ENCODE results near the gene PCDHA8. TPM values are rescaled to one million over a fixed set of nuclear protein-coding genes. Genes with fewer than 3 reads are reported as not detected.
A peak's percentile ranks its signal among the peaks of the same experiment; 100 is the strongest.
"Not testable (repeated sequence)": the region's sequence is repeated elsewhere in the genome, so short reads cannot be mapped to it uniquely, and the experiment has no call there.

The PCDHA8 gene
- total and polyA plus RNA-seq, 4 experiments from 2014 or later = not detected

- H3K9me3 ChIP-seq (ENCODE audit: control insufficient read depth in 1 of 2, low read length in 2 of 2); H3K4me1 ChIP-seq (ENCODE audit: insufficient read depth, low read length); intact Hi-C loops (cut with micrococcal nuclease); H3K36me3 Mint-ChIP-seq; H3K36me3 ChIP-seq (ENCODE audit: insufficient read depth, low read length); H3K4me3 Mint-ChIP-seq; H3K4me3 ChIP-seq (ENCODE audit: low read length in 2 of 2); CTCF ChIA-PET (ENCODE audit: partially characterized antibody); H3K27me3 ChIP-seq (ENCODE audit: insufficient read depth, low read length); POLR2A ChIA-PET (ENCODE audit: partially characterized antibody); DNase-seq; H3K4me1 Mint-ChIP-seq; H3K27ac Mint-ChIP-seq; H3K27ac ChIP-seq (ENCODE audit: low read depth, low read length): not testable (repeated sequence)
- Mint-ChIP-seq H3K9me3 (peaks cover 5 to 34% (median 8%) of the 10 kb centered on the region in 8 donors), H3K27me3 (peaks cover 13 to 17% of the 10 kb centered on the region in 2 donors)
Measured at GRCh38 chr5:140849831-140850634, 9.0 kb downstream of the PCDHA8 start.

- ChIA-PET POLR2A (ENCODE audit: partially characterized antibody) (no interaction called here), CTCF (ENCODE audit: partially characterized antibody) (no interaction called here)
- H3K9me3 Mint-ChIP-seq = peaks cover 6 to 31% (median 13%) of the 10 kb centered on the region in 8 donors
- H3K4me1 ChIP-seq (ENCODE audit: insufficient read depth, low read length) = no peaks in the 10 kb centered on the region
- H3K27ac Mint-ChIP-seq = no peak within 1 kb of the TSS
- H3K9me3 ChIP-seq (ENCODE audit: control insufficient read depth in 1 of 2, low read length in 2 of 2) = no peaks in the 10 kb centered on the region
- H3K36me3 Mint-ChIP-seq = no peaks in the 10 kb centered on the region
- H3K27me3 ChIP-seq (ENCODE audit: insufficient read depth, low read length) = no peaks in the 10 kb centered on the region
- H3K4me3 ChIP-seq (ENCODE audit: low read length in 2 of 2) = no peak within 1 kb of the TSS
- H3K27ac ChIP-seq (ENCODE audit: low read depth, low read length) = no peak within 1 kb of the TSS
- no peaks in the 10 kb centered on the region for H3K4me1 Mint-ChIP-seq
- no peak within 1 kb of the TSS for H3K4me3 Mint-ChIP-seq
- intact Hi-C loops (cut with micrococcal nuclease) = no loop called here
- H3K36me3 ChIP-seq (ENCODE audit: insufficient read depth, low read length) = no peaks in the 10 kb centered on the region
- peaks cover 4 to 8% of the 10 kb centered on the region in 2 donors for H3K27me3 Mint-ChIP-seq
- no peak for DNase-seq
Measured at GRCh38 chr5:140855772-140856674, 15.0 kb downstream of the PCDHA8 start, which contains the start of gene PCDHA10. Gene PCDHA10, plus strand, starts transcription at chr5:140855897. Its CDS starts 152 bp downstream, at chr5:140856049.

GRCh38 chr5:140857177-140857986, 16.4 kb downstream of the PCDHA8 start:
- Mint-ChIP-seq H3K27ac (peak overlapping the region in 1 of 7 donors; percentile 17), H3K9me3 (peaks cover 7 to 40% (median 21%) of the 10 kb centered on the region in 8 donors), H3K36me3 (no peaks in the 10 kb centered on the region), H3K4me3 (no peak overlapping the region), H3K4me1 (no peaks in the 10 kb centered on the region), H3K27me3 (peaks cover 6 to 13% of the 10 kb centered on the region in 2 donors)
- Histone ChIP-seq H3K9me3 (ENCODE audit: control insufficient read depth in 1 of 2, low read length in 2 of 2) (no peaks in the 10 kb centered on the region), H3K36me3 (ENCODE audit: insufficient read depth, low read length) (no peaks in the 10 kb centered on the region), H3K27me3 (ENCODE audit: insufficient read depth, low read length) (no peaks in the 10 kb centered on the region), H3K4me1 (ENCODE audit: insufficient read depth, low read length) (no peaks in the 10 kb centered on the region), H3K27ac (ENCODE audit: low read depth, low read length) (no peak overlapping the region), H3K4me3 (ENCODE audit: low read length in 2 of 2) (no peak overlapping the region)
- intact Hi-C loops (cut with micrococcal nuclease) = no loop called here
- DNase-seq = no peak
- POLR2A ChIA-PET (ENCODE audit: partially characterized antibody) = no interaction called here
- CTCF ChIA-PET (ENCODE audit: partially characterized antibody) = no interaction called here

- peak overlapping the region in 1 of 7 donors; percentile 17 for H3K27ac Mint-ChIP-seq
- H3K27ac ChIP-seq (ENCODE audit: low read depth, low read length) = no peak overlapping the region
- no peak overlapping the region for H3K4me3 Mint-ChIP-seq
- no peaks in the 10 kb centered on the region for H3K4me1 ChIP-seq (ENCODE audit: insufficient read depth, low read length)
- ChIA-PET POLR2A (ENCODE audit: partially characterized antibody) (no interaction called here), CTCF (ENCODE audit: partially characterized antibody) (no interaction called here)
- H3K9me3 ChIP-seq (ENCODE audit: control insufficient read depth in 1 of 2, low read length in 2 of 2) = no peaks in the 10 kb centered on the region
- no peaks in the 10 kb centered on the region for H3K36me3 Mint-ChIP-seq
- peaks cover 4 to 13% of the 10 kb centered on the region in 2 donors for H3K27me3 Mint-ChIP-seq
- DNase-seq = no peak
- H3K9me3 Mint-ChIP-seq = peaks cover 7 to 40% (median 21%) of the 10 kb centered on the region in 8 donors
- H3K36me3 ChIP-seq (ENCODE audit: insufficient read depth, low read length) = no peaks in the 10 kb centered on the region
- intact Hi-C loops (cut with micrococcal nuclease) = no loop called here
- no peak overlapping the region for H3K4me3 ChIP-seq (ENCODE audit: low read length in 2 of 2)
- no peaks in the 10 kb centered on the region for H3K4me1 Mint-ChIP-seq
- no peaks in the 10 kb centered on the region for H3K27me3 ChIP-seq (ENCODE audit: insufficient read depth, low read length)
Measured at GRCh38 chr5:140857987-140858240, 16.9 kb downstream of the PCDHA8 start.

GRCh38 chr5:140862441-140863295, 21.7 kb downstream of the PCDHA8 start:
- no peaks in the 10 kb centered on the region for H3K4me1 Mint-ChIP-seq
- no peaks in the 10 kb centered on the region for H3K4me1 ChIP-seq (ENCODE audit: insufficient read depth, low read length)
- H3K4me3 ChIP-seq (ENCODE audit: low read length in 2 of 2) = no peak overlapping the region
- H3K9me3 Mint-ChIP-seq = peaks cover 0 to 28% (median 17%) of the 10 kb centered on the region in 8 donors
- no peak overlapping the region for H3K4me3 Mint-ChIP-seq
- no peaks in the 10 kb centered on the region for H3K9me3 ChIP-seq (ENCODE audit: control insufficient read depth in 1 of 2, low read length in 2 of 2)
- CTCF ChIA-PET (ENCODE audit: partially characterized antibody) = no interaction called here
- POLR2A ChIA-PET (ENCODE audit: partially characterized antibody) = no interaction called here
- no peaks in the 10 kb centered on the region for H3K27me3 ChIP-seq (ENCODE audit: insufficient read depth, low read length)
- H3K27me3 Mint-ChIP-seq = peaks cover 7 to 9% of the 10 kb centered on the region in 2 donors
- H3K36me3 Mint-ChIP-seq = no peaks in the 10 kb centered on the region
- H3K27ac ChIP-seq (ENCODE audit: low read depth, low read length) = no peak overlapping the region
- H3K36me3 ChIP-seq (ENCODE audit: insufficient read depth, low read length) = no peaks in the 10 kb centered on the region
- no peak overlapping the region for H3K27ac Mint-ChIP-seq
- DNase-seq = no peak
- intact Hi-C loops (cut with micrococcal nuclease) = no loop called here

- H3K4me3 Mint-ChIP-seq = peak within 1 kb of the TSS in 2 of 8 donors; percentile 5 to 13
- no peaks in the 10 kb centered on the region for H3K36me3 Mint-ChIP-seq
- no peak for DNase-seq
- ChIA-PET CTCF (ENCODE audit: partially characterized antibody) (no interaction called here), POLR2A (ENCODE audit: partially characterized antibody) (no interaction called here)
- peaks cover 0 to 3% (median 0%) of the 10 kb centered on the region in 4 donors for H3K4me1 Mint-ChIP-seq
- Histone ChIP-seq H3K27ac (ENCODE audit: low read depth, low read length) (no peak within 1 kb of the TSS), H3K4me3 (ENCODE audit: low read length in 2 of 2) (no peak within 1 kb of the TSS), H3K27me3 (ENCODE audit: insufficient read depth, low read length) (no peaks in the 10 kb centered on the region), H3K9me3 (ENCODE audit: control insufficient read depth in 1 of 2, low read length in 2 of 2) (no peaks in the 10 kb centered on the region), H3K36me3 (ENCODE audit: insufficient read depth, low read length) (no peaks in the 10 kb centered on the region), H3K4me1 (ENCODE audit: insufficient read depth, low read length) (no peaks in the 10 kb centered on the region)
- intact Hi-C loops (cut with micrococcal nuclease) = no loop called here
- peaks cover 8 to 13% of the 10 kb centered on the region in 2 donors for H3K27me3 Mint-ChIP-seq
- H3K9me3 Mint-ChIP-seq = peaks cover 0 to 38% (median 19%) of the 10 kb centered on the region in 8 donors
- H3K27ac Mint-ChIP-seq = no peak within 1 kb of the TSS
Measured at GRCh38 chr5:140868721-140869554, 28.0 kb downstream of the PCDHA8 start, which contains the start of gene PCDHA11. Gene PCDHA11, plus strand, starts transcription at chr5:140868957. Its CDS starts 147 bp downstream, at chr5:140869104.
